Mesendoderm (in vitro differentiated cells): ENCODE results near the gene TBCD.

Experiments used
- DNase-seq: peaks from one replicate; pipeline ENCODE4 v3.0.0; 2013
- H2AK5ac ChIP-seq: 2 replicates; pipeline ENCODE4 v1.6.1; 2013; ENCODE audit warnings: low read length, inconsistent platforms
- H2BK120ac ChIP-seq: 2 replicates; pipeline ENCODE4 v1.6.1; 2013; ENCODE audit warnings: low read depth, mild to moderate bottlenecking, low read length, moderate library complexity, mixed read lengths
- H2BK15ac ChIP-seq: replicated peaks from 2 replicates; pipeline ENCODE4 v1.6.1; 2013; ENCODE audit warnings: low read depth, mild to moderate bottlenecking, moderate library complexity
- H2BK5ac ChIP-seq: 2 replicates; pipeline ENCODE4 v1.6.1; 2013; ENCODE audit warnings: low read length, inconsistent platforms
- H3K18ac ChIP-seq: 2 replicates; pipeline ENCODE4 v1.6.1; 2013; ENCODE audit warnings: mild to moderate bottlenecking, low read length, mixed read lengths
- H3K23ac ChIP-seq: one replicate; pipeline ENCODE4 v1.6.1; 2013; ENCODE audit warnings: low read length
- H3K27ac ChIP-seq: 2 replicates; pipeline ENCODE4 v1.5.1; 2013; ENCODE audit warnings: low read depth, mild to moderate bottlenecking, inconsistent platforms, low read length, moderate library complexity
- H3K27me3 ChIP-seq: 2 replicates; pipeline ENCODE4 v1.6.1; 2013; ENCODE audit warnings: low read length, control low read depth, mild to moderate bottlenecking, inconsistent platforms; ENCODE audit not compliant: insufficient read depth, poor library complexity
- H3K36me3 ChIP-seq: 2 replicates; pipeline ENCODE4 v1.6.1; 2013; ENCODE audit warnings: low read length, inconsistent platforms; ENCODE audit not compliant: control insufficient read depth, insufficient read depth
- H3K4ac ChIP-seq: one replicate; pipeline ENCODE4 v1.6.1; 2013; ENCODE audit warnings: low read depth, mild to moderate bottlenecking, low read length, moderate library complexity
- H3K4me1 ChIP-seq: 2 replicates; pipeline ENCODE4 v1.6.1; 2013; ENCODE audit warnings: low read depth, low read length, inconsistent platforms; ENCODE audit not compliant: control insufficient read depth
- H3K4me2 ChIP-seq: 2 replicates; pipeline ENCODE4 v1.6.1; 2013; ENCODE audit warnings: low read length
- H3K4me3 ChIP-seq: 2 replicates; pipeline ENCODE4 v1.5.1; 2013; ENCODE audit warnings: mild to moderate bottlenecking, low read length
- H3K56ac ChIP-seq: one replicate; pipeline ENCODE4 v1.6.1; 2013; ENCODE audit warnings: low read length
- H3K79me1 ChIP-seq: 2 replicates; pipeline ENCODE4 v1.6.1; 2013; ENCODE audit warnings: low read length, inconsistent platforms
- H3K79me2 ChIP-seq: 2 replicates; pipeline ENCODE4 v1.6.1; 2013; ENCODE audit warnings: mild to moderate bottlenecking, low read length; ENCODE audit not compliant: control insufficient read depth, insufficient read depth
- H3K9ac ChIP-seq: 2 replicates; pipeline ENCODE4 v1.6.1; 2013; ENCODE audit warnings: low read length, inconsistent platforms
- H4K5ac ChIP-seq: one replicate; pipeline ENCODE4 v1.6.1; 2013; ENCODE audit warnings: low read length
- H4K8ac ChIP-seq: one replicate; pipeline ENCODE4 v1.6.1; 2013; ENCODE audit warnings: low read depth, mild to moderate bottlenecking, control low read depth, low read length, moderate library complexity
- WGBS: extraction: QIAGEN DNeasy Blood & Tissue Kit; methylation state at CpG from one replicate; pipeline ENCODE4 v1.1.7; 2013; ENCODE audit warnings: low lambda C conversion rate, missing lambda C conversion rate; ENCODE audit not compliant: insufficient coverage; ENCODE audit errors: extremely low coverage; 5-methylcytosine and 5-hydroxymethylcytosine counted together

Gene TBCD

DNA sequence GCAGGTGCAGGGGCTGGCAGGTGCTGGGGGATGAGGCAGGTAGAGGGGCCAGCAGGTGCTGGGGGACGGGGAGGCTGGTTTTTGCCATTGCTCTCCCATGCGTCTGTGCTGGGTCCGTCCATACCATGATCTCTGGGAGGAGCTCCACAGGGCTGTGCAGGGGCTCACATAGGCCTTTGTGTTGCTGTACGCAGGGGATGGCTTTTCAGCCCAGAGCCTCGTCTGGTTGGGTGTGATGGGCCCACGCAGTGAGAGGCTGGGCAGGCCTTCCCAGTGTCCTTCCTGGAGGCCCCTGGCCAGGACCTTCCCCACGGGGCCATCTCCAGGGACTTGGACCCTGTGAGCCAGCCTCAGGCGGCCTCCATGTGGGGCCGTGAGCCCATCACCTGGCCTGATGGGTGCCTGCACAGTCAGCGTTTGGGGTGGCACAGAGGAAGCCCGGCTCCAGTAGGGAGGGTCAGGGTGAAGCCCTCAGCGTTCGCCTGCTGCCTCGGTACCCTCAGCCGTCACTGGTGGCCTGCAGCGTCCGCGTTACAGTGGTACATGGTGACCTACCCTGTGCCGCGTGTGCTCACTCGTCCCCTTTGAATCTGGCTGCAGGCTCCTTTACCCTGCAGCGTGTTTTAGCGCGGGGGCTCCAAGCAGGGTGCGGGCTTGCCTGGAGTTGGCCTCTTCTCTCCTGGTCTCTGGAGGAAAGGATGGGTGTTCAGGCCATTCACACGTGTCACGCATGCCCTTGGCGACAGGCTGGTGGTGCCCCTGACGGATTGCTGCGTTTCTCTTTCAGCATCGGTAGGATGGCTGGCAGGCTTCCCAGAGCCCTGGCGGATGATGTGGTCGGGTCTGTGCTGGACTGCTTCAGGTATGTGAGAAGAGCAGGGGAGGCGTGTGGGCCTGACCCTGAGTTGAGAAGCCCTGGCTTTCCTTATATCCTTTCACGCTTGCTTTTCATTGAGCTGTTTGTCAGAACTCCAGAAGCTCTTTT is 57.3 kb downstream of the TBCD start:
- H3K27ac ChIP-seq: no peak overlapping the region
- no peak overlapping the region for H2BK15ac ChIP-seq
- no peak overlapping the region for H3K4me3 ChIP-seq
- no peaks in the 10 kb centered on the region for H3K79me1 ChIP-seq
- no peak overlapping the region for H3K4ac ChIP-seq
- no peak overlapping the region for H2BK120ac ChIP-seq
- no peak overlapping the region for H2AK5ac ChIP-seq
- H3K9ac ChIP-seq: no peak overlapping the region
- H3K18ac ChIP-seq: no peak overlapping the region
- H3K56ac ChIP-seq: no peak overlapping the region
- no peak overlapping the region for H4K5ac ChIP-seq
- no peaks in the 10 kb centered on the region for H3K4me1 ChIP-seq
- no peak overlapping the region for H3K4me2 ChIP-seq
- H3K27me3 ChIP-seq: no peaks in the 10 kb centered on the region
- no peak overlapping the region for H3K23ac ChIP-seq
- H3K79me2 ChIP-seq: no peaks in the 10 kb centered on the region
- DNase-seq: no peak
- no peak overlapping the region for H4K8ac ChIP-seq
- peaks cover 4% of the 10 kb centered on the region for H3K36me3 ChIP-seq
- no peak overlapping the region for H2BK5ac ChIP-seq
- no CpG with 5 or more reads among the region's 35 CpGs for WGBS

- H3K27ac ChIP-seq: no peak overlapping the region
- no peak overlapping the region for H2BK5ac ChIP-seq
- H3K4me1 ChIP-seq: no peaks in the 10 kb centered on the region
- no peak overlapping the region for H3K18ac ChIP-seq
- no peak for DNase-seq
- H4K8ac ChIP-seq: no peak overlapping the region
- no peak overlapping the region for H3K23ac ChIP-seq
- no peak overlapping the region for H3K56ac ChIP-seq
- no peak overlapping the region for H3K9ac ChIP-seq
- H2BK120ac ChIP-seq: no peak overlapping the region
- H3K4me3 ChIP-seq: no peak overlapping the region
- no peaks in the 10 kb centered on the region for H3K79me1 ChIP-seq
- H2AK5ac ChIP-seq: no peak overlapping the region
- H3K4ac ChIP-seq: no peak overlapping the region
- WGBS: no CpG with 5 or more reads among the region's 22 CpGs
- H3K36me3 ChIP-seq: peaks cover 4% of the 10 kb centered on the region
- no peaks in the 10 kb centered on the region for H3K79me2 ChIP-seq
- no peak overlapping the region for H3K4me2 ChIP-seq
- H2BK15ac ChIP-seq: no peak overlapping the region
- no peak overlapping the region for H4K5ac ChIP-seq
- no peaks in the 10 kb centered on the region for H3K27me3 ChIP-seq
These were observed 59.0 kb downstream of the TBCD start for GRCh38 chr17:82810644-82811430.

DNA sequence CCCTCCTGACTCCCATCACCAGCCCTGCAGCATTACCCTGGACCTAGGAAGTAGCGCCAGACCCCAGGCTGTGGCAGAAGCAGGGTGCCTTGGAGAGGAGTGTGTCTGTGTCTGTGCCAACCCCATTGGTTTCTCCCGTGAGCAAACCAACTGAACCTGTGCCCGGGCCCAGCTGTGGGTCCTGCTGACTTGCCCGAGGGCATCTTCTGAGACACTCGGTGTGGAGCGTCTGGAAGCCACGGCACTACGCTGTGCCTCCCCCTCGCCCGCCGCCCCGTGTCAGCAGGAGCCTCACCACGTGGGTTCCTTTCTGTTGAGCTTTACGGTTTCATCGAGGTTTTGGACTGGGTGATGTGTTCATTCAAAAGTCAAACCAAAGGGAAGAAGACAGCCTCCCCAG is 60.2 kb downstream of the TBCD start:
- H3K4me2 ChIP-seq: no peak overlapping the region
- H3K23ac ChIP-seq: no peak overlapping the region
- H2AK5ac ChIP-seq: no peak overlapping the region
- H2BK120ac ChIP-seq: no peak overlapping the region
- H3K36me3 ChIP-seq: peaks cover 7% of the 10 kb centered on the region
- H3K4me3 ChIP-seq: no peak overlapping the region
- no peak overlapping the region for H2BK5ac ChIP-seq
- H3K9ac ChIP-seq: no peak overlapping the region
- H3K4me1 ChIP-seq: no peaks in the 10 kb centered on the region
- no CpG with 5 or more reads among the region's 15 CpGs for WGBS
- no peaks in the 10 kb centered on the region for H3K27me3 ChIP-seq
- H2BK15ac ChIP-seq: no peak overlapping the region
- H3K4ac ChIP-seq: no peak overlapping the region
- no peak overlapping the region for H3K56ac ChIP-seq
- H3K79me1 ChIP-seq: no peaks in the 10 kb centered on the region
- no peak overlapping the region for H4K8ac ChIP-seq
- H3K27ac ChIP-seq: no peak overlapping the region
- no peak for DNase-seq
- no peak overlapping the region for H4K5ac ChIP-seq
- H3K18ac ChIP-seq: no peak overlapping the region
- no peaks in the 10 kb centered on the region for H3K79me2 ChIP-seq

DNA sequence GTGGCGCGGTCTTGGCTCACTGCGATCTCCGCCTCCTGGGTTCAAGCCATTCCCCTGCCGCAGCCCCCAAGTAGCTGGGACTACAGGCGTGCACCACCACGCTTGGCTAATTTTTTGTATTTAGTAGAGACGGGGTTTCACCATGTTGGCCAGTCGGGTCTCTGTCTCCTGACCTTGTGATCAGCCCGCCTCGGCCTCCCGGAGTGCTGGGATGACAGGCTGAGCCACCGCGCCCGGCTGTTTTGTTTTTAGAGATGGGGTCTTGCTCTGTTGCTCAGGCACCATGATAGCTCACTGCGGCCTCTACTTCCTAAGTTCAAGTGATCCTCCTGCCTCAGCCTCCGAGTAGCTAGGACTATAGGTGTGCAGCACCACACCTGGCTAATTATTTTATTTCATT is 60.7 kb downstream of the TBCD start:
- Histone ChIP-seq H3K9ac (no peak overlapping the region), H3K23ac (no peak overlapping the region), H3K36me3 (peaks cover 7% of the 10 kb centered on the region), H3K56ac (no peak overlapping the region), H3K4me2 (no peak overlapping the region), H3K27ac (no peak overlapping the region), H2BK15ac (no peak overlapping the region), H2BK5ac (no peak overlapping the region), H3K4me3 (no peak overlapping the region), H3K27me3 (no peaks in the 10 kb centered on the region), H3K4me1 (no peaks in the 10 kb centered on the region), H2BK120ac (no peak overlapping the region), H3K79me1 (no peaks in the 10 kb centered on the region), H3K4ac (no peak overlapping the region), H3K79me2 (no peaks in the 10 kb centered on the region), H2AK5ac (no peak overlapping the region), H3K18ac (no peak overlapping the region), H4K8ac (no peak overlapping the region), H4K5ac (no peak overlapping the region)
- no CpG with 5 or more reads among the region's 17 CpGs for WGBS
- no peak for DNase-seq

GRCh38 chr17:82813299-82814051 is 61.6 kb downstream of the TBCD start:
- Histone ChIP-seq H2AK5ac (no peak overlapping the region), H2BK120ac (no peak overlapping the region), H3K79me1 (peaks cover 2% of the 10 kb centered on the region), H3K27me3 (no peaks in the 10 kb centered on the region), H3K23ac (no peak overlapping the region), H4K8ac (no peak overlapping the region), H3K4me3 (no peak overlapping the region), H3K4ac (no peak overlapping the region), H3K27ac (no peak overlapping the region), H4K5ac (no peak overlapping the region), H3K4me2 (no peak overlapping the region), H3K4me1 (no peaks in the 10 kb centered on the region), H3K36me3 (peaks cover 10% of the 10 kb centered on the region), H3K9ac (no peak overlapping the region), H2BK5ac (no peak overlapping the region), H3K56ac (no peak overlapping the region), H3K79me2 (no peaks in the 10 kb centered on the region), H3K18ac (no peak overlapping the region), H2BK15ac (no peak overlapping the region)
- no CpG with 5 or more reads among the region's 23 CpGs for WGBS
- no peak for DNase-seq
